ENCODE measurements around the gene BNC1.
"Not testable (repeated sequence)": the region's sequence is repeated elsewhere in the genome, so short reads cannot be mapped to it uniquely, and the experiment has no call there.

BNC1 gene

DNA sequence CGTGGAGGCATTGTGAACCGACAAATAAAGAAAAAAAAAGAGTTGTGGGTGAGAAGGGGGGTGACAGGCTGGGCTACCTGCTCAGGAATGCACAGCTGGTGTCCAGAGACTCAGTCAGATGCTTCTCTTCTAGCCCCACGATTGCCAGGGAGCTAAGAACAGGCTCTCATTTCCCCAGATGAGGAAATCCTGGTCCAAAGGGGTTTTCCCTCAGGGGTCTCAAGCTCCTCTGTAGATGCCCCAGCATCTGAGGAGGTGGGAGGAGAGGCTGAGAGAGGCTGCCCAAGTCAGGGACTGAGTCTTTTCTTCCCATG lies 35.5 kb downstream of the BNC1 start:
- DNase-seq (ENCODE audit: low read depth in 3 of 3) = no peak

DNA sequence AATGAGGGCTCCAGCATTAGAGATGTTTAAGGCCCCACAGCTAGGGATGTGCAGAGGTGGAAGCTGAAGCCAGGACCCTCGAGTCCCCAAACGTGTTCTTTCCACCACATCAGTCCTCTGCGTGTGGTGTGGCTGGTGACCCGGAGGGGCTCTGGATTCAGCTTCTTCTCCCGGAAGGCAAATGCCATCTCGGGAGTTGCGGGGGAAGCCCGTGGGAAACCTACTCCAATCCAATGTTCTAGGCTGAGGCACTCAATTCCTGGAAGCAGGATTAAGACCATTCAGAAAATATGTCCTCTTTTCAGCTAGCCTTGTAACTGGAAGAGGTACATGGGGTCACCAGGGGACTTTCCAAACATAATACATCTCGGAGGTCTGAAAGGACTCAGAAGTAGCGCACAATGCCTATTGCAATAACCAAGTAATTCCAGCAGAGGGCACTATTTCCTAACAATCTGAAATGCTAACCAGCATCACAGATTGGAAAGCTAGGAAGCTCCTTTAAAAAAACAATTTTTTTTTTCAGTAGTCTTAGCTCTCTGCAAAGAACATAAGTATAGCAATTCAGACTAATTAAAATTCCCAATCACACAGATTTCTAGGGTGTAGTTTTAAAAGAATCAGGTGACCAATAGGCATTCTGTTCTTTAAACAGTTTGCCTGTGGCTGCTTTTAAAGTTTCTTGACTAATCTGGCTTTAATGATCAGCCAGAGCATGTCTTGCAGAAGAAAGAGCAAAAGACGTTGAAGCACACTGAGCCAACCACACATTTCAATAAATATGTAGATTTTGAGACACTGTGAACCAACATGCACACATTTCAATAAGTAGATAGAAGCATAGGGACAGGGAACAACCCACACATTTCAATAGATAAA lies 36.1 kb downstream of the BNC1 start:
- no peak for DNase-seq (ENCODE audit: low read depth in 3 of 3)

GRCh38 chr15:83243634-83244033 lies 40.8 kb downstream of the BNC1 start:
- DNase-seq (ENCODE audit: low read depth in 3 of 3) = no peak

DNA sequence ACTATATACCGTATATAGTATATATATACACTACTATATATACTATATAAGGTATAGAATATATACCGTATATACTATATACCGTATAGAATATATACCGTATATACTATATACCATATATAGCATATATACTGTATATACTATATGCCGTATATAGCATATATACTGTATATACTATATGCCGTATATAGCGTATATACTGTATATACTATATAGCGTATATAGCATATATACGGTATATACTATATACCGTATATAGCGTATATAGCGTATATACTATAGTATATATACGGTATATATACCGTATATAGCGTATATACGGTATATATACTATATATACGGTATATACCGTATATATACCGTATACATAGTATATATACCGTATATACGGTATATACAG lies 54.2 kb downstream of the BNC1 start:
- DNase-seq (ENCODE audit: low read depth in 3 of 3) = no peak

- DNase-seq (ENCODE audit: low read depth in 3 of 3) = no peak
Measured at GRCh38 chr15:83225449-83225848, 59.0 kb downstream of the BNC1 start.

DNA sequence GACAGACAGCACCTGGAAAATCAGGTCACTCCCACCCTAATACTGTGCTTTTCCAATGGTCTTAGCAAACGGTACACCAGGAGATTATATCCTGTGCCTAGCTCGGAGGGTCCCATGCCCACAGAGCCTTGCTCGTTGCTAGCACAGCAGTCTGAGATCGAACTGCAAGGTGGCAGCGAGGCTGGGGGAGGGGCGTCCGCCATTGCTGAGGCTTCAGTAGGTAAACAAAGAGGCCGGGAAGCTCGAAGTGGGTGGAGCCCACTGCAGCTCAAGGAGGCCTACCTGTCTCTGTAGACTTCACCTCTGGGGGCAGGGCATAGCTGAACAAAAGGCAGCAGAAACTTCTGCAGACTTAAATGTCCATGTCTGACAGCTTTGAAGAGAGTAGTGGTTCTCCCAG lies 62.7 kb downstream of the BNC1 start:
- DNase-seq (ENCODE audit: low read depth in 3 of 3) = not testable (repeated sequence)

- DNase-seq (ENCODE audit: low read depth in 3 of 3) = no peak
Measured at GRCh38 chr15:83219026-83219425, 65.4 kb downstream of the BNC1 start.

GRCh38 chr15:83215306-83215705 lies 69.2 kb downstream of the BNC1 start:
- DNase-seq (ENCODE audit: low read depth in 3 of 3) = no peak

GRCh38 chr15:83210619-83211018 lies 73.8 kb downstream of the BNC1 start:
- no peak for DNase-seq (ENCODE audit: low read depth in 3 of 3)

DNA sequence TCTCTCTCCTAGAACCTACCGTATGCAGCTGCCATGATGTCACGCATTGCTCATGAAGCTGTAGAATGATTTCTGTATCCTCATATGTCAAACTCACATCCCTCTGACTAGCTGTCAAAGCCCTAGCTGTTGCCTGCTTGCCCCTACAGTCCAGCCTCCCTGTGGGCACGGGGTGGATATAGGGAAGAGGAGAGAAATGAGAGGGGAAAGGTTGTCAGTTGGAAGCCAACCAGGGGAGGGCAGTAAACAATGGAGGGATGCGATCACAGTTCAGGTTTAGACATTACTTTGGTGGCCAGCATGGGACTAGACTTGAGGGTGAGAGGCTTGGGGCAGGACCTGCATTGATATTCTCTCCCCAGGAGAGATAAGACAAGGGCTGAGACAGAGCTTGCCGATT lies 75.1 kb downstream of the BNC1 start:
- no peak for DNase-seq (ENCODE audit: low read depth in 3 of 3)

- DNase-seq (ENCODE audit: low read depth in 3 of 3) = no peak
Measured at GRCh38 chr15:83208367-83208661, 76.2 kb downstream of the BNC1 start.

GRCh38 chr15:83207660-83208366 lies 76.7 kb downstream of the BNC1 start, which contains the start of gene HDGFL3:
Gene HDGFL3 (minus strand): TSS chr15:83207823. CDS start chr15:83207414, 409 bp downstream.
- DNase-seq (ENCODE audit: low read depth in 3 of 3) = peak in 1 of 3 experiments; percentile 8

DNA sequence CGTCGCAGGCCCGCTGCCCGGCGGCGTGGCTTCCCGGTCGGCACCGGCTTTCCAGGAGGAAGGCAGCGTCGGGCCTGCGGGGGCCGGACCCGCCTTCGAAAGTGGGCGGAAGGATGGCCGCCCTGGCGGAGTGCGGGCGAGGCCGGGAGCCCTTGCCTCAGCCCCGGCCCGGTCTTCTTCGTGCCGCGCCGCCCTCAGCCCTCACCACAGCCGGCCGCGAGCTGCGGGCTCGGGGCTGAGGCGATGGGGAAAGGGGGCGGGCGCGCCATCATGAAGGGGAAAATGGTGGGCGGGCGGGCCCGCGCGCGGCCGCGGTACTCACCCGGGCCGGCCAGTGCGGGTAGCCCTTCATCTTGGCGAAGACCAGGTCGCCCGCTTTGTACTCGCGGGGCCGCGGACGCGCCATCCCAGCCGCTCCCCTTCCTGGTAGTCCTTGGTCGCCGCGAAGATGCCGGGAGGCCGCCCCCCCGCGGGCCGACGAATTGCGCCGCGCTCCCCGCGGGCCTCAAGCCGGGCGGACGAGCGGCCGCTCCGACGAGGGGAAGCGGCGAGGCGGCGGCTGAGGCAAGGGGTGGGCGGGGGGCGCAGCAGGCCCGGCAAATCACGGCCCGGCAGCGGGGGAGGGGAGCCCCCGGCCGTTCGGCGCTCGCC lies 77.3 kb downstream of the BNC1 start:
- peak in 1 of 3 experiments; percentile 2 for DNase-seq (ENCODE audit: low read depth in 3 of 3)

DNA sequence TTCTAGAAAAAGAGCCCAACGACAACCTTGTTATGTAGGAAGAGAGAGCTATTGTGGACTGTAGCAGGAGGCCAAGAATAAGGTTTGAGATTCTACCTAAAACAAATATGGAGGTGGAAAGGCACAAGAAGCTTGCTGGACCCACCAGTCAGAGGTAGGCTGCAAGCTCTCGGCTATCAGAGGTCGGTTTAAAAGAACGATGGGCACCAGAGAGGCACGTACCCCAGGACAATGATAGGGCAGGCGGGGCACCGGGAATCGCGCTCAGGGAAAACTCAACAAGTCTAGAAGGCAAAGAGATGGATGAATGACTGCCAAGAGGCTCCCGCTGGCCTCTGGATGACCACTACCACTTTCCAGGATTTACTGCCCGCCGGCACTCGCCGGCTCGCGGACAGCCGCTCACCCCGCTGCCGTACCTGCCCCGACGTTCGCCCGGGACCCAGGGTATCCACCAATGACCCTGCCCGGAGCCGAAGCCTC lies 77.9 kb downstream of the BNC1 start:
- DNase-seq (ENCODE audit: low read depth in 3 of 3) = no peak
